Testis (tissue), 2 donors: ENCODE results near the gene S100A10.

Source experiments
- CTCF ChIP-seq, 3 experiments: fragments of 450-650 bp in 2 of 3; fragments of 200-600 bp in 1 of 3; sonication (generic) in 1 of 3; IDR thresholded peaks; one replicate each; pipeline ENCODE4 v1.5.1; 2016 to 2019; ENCODE audit warnings: antibody characterized with exemption in 3 of 3, mild to moderate bottlenecking in 2 of 3, moderate library complexity in 1 of 3
- POLR2A ChIP-seq: fragments of 450-650 bp; IDR thresholded peaks from one replicate; pipeline ENCODE4 v1.6.1; 2017; ENCODE audit warnings: antibody characterized with exemption, mild to moderate bottlenecking, moderate library complexity

DNA sequence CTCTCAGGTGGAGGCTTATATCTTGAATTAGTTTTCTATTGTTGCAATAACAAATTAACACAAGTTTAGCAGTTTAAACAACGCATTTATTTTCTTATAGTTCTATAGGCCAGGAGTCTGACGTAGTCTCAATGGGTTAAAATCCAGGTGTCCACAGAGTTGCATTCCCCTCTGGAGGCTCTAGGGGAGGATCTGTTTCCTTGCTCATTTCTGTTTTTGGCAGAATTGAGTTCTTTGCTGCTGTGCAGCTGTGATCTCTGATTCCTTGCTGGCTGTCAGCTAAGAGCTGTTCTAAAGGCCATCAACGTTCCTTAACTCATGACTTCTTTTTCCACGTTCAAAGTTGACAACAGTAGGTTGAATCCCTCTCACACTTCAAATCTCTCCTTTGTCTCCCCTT lies 31.8 kb downstream of the S100A10 start:
- no peak for TF ChIP-seq CTCF (IDR thresholded peaks at IDR 0.05)
- no peak for TF ChIP-seq POLR2A
